H1 (cell line): ENCODE data around the gene WDR45B. TPM values are rescaled to one million over a fixed set of nuclear protein-coding genes. Genes with fewer than 3 reads are reported as not detected.

ENCODE experiments used
- CTCF ChIA-PET: fragments of 300-600 bp; sonication (Branson Sonifier 250); formaldehyde crosslinking; loops from one replicate; lab custom pipeline; 2021; ENCODE audit not compliant: partially characterized antibody; lab: Charles Lee
- POLR2A ChIA-PET: fragments of 300-600 bp; sonication (Branson Sonifier 250); formaldehyde crosslinking; loops from one replicate; lab custom pipeline; 2021; ENCODE audit warnings: inconsistent platforms; ENCODE audit not compliant: partially characterized antibody; lab: Charles Lee
- DNase-seq, 2 experiments: peaks; one replicate each; pipeline versions ENCODE4 v3.0.0 to v3.0.0-alpha.2; 2010 to 2022; ENCODE audit warnings: low spot score in 2 of 2, low read depth in 1 of 2, mixed read lengths in 1 of 2
- FAIRE-seq: peaks from 2 replicates; lab custom pipeline; 2011; peaks lifted over from hg19 to GRCh38; lab: Jason Lieb, UNC
- H2AFZ ChIP-seq: 2 replicates; pipeline ENCODE4 v1.8.1; 2012; ENCODE audit warnings: low read length, inconsistent platforms
- H2AK5ac ChIP-seq: 2 replicates; pipeline ENCODE4 v1.6.1; 2013; ENCODE audit warnings: low read depth, low read length
- H2BK120ac ChIP-seq: replicated peaks from 2 replicates; pipeline ENCODE3; 2013; ENCODE audit warnings: low read depth, low read length, inconsistent platforms
- H2BK12ac ChIP-seq: 2 replicates; pipeline ENCODE4 v1.6.1; 2013; ENCODE audit warnings: low read depth, low read length
- H2BK15ac ChIP-seq: 2 replicates; pipeline ENCODE4 v1.6.1; 2013; ENCODE audit warnings: low read length
- H2BK20ac ChIP-seq: 2 replicates; pipeline ENCODE4 v1.6.1; 2013; ENCODE audit warnings: low read length
- H2BK5ac ChIP-seq: 2 replicates; pipeline ENCODE4 v1.6.1; 2013; ENCODE audit warnings: low read depth, low read length
- H3K14ac ChIP-seq: 2 replicates; pipeline ENCODE4 v1.6.1; 2013; ENCODE audit warnings: inconsistent platforms; ENCODE audit not compliant: insufficient read length
- H3K18ac ChIP-seq: 2 replicates; pipeline ENCODE4 v1.6.1; 2013; ENCODE audit warnings: low read length; ENCODE audit errors: extremely low read depth
- H3K23ac ChIP-seq: 2 replicates; pipeline ENCODE4 v1.6.1; 2013; ENCODE audit warnings: inconsistent platforms; ENCODE audit not compliant: insufficient read length
- H3K23me2 ChIP-seq: 2 replicates; pipeline ENCODE4 v1.6.1; 2013; ENCODE audit warnings: low read depth, low read length
- H3K27ac ChIP-seq: 2 replicates; pipeline ENCODE4 v1.6.1; 2011; ENCODE audit warnings: low read depth, low read length, inconsistent platforms
- H3K27me3 ChIP-seq, 4 experiments: replicated peaks in 1 of 4; 1 replicate in 1 of 4; 2 replicates in 3 of 4; pipeline versions ENCODE4 v1.6.1 to v1.8.1; 2011 to 2013; ENCODE audit warnings: low read length in 3 of 4, mild to moderate bottlenecking in 3 of 4, inconsistent platforms in 2 of 4, mixed read lengths in 2 of 4, moderate library complexity in 1 of 4; ENCODE audit not compliant: control insufficient read depth in 3 of 4, insufficient read depth in 3 of 4; ENCODE audit errors: extremely low read depth in 1 of 4
- H3K36me3 ChIP-seq, 4 experiments: 2 replicates each; pipeline versions ENCODE4 v1.6.1 to v1.8.1; 2011 to 2013; ENCODE audit warnings: mild to moderate bottlenecking in 4 of 4, low read length in 3 of 4, moderate library complexity in 2 of 4, control low read depth in 1 of 4, inconsistent platforms in 1 of 4; ENCODE audit not compliant: insufficient read depth in 4 of 4, control insufficient read depth in 2 of 4
- H3K4ac ChIP-seq: replicated peaks from 2 replicates; pipeline ENCODE3; 2013; ENCODE audit warnings: low read length, low read depth, mixed read lengths, inconsistent platforms; ENCODE audit not compliant: insufficient read length
- H3K4me1 ChIP-seq, 4 experiments: replicated peaks in 1 of 4; 1 replicate in 1 of 4; 2 replicates in 3 of 4; pipeline versions ENCODE4 v1.6.1 to v1.8.1; 2011 to 2013; ENCODE audit warnings: low read length in 3 of 4, inconsistent platforms in 2 of 4, mixed read lengths in 1 of 4; ENCODE audit not compliant: insufficient read depth in 4 of 4, control insufficient read depth in 3 of 4
- H3K4me2 ChIP-seq, 2 experiments: 2 replicates each; pipeline versions ENCODE4 v1.6.1 to v1.8.1; 2011 to 2013; ENCODE audit warnings: low read depth in 2 of 2, low read length in 2 of 2, control low read depth in 1 of 2, inconsistent platforms in 1 of 2, mild to moderate bottlenecking in 1 of 2; ENCODE audit not compliant: insufficient read depth in 1 of 2
- H3K4me3 ChIP-seq, 4 experiments: fragments of 200-600, 300-600 bp in 1 of 4; sonication (generic), shearing (Covaris generic), sonication (Bioruptor Twin) in 1 of 4; 2 replicates each; pipeline versions ENCODE4 v1.5.1 to v1.8.1; 2011 to 2016; ENCODE audit warnings: low read length in 4 of 4, low read depth in 3 of 4, control low read depth in 2 of 4, inconsistent platforms in 2 of 4, mild to moderate bottlenecking in 2 of 4, mixed read lengths in 1 of 4, moderate library complexity in 1 of 4; ENCODE audit not compliant: insufficient read depth in 2 of 4; ENCODE audit errors: extremely low read depth in 1 of 4
- H3K56ac ChIP-seq: replicated peaks from 2 replicates; pipeline ENCODE3; 2013; ENCODE audit warnings: low read depth, mild to moderate bottlenecking, mixed read lengths, low read length, inconsistent platforms; ENCODE audit not compliant: insufficient read length
- H3K79me1 ChIP-seq: 2 replicates; pipeline ENCODE4 v1.6.1; 2013; ENCODE audit warnings: low read depth, low read length, control low read depth
- H3K79me2 ChIP-seq, 2 experiments: 2 replicates each; pipeline versions ENCODE4 v1.6.1 to v1.8.1; 2012 to 2013; ENCODE audit warnings: low read length in 2 of 2, mild to moderate bottlenecking in 2 of 2, inconsistent platforms in 1 of 2; ENCODE audit not compliant: insufficient read depth in 2 of 2, control insufficient read depth in 1 of 2
- H3K9ac ChIP-seq, 4 experiments: replicated peaks in 1 of 4; 1 replicate in 1 of 4; 2 replicates in 3 of 4; pipeline versions ENCODE4 v1.6.1 to v1.8.1; 2011 to 2013; ENCODE audit warnings: low read depth in 3 of 4, low read length in 3 of 4, control low read depth in 2 of 4, mild to moderate bottlenecking in 2 of 4, moderate library complexity in 2 of 4, inconsistent platforms in 1 of 4; ENCODE audit errors: extremely low read depth in 1 of 4
- H3K9me3 ChIP-seq, 2 experiments: 2 replicates each; pipeline versions ENCODE4 v1.6.1 to v1.8.1; 2012 to 2013; ENCODE audit warnings: mild to moderate bottlenecking in 2 of 2, moderate library complexity in 2 of 2, control low read depth in 1 of 2, inconsistent platforms in 1 of 2, low read depth in 1 of 2, low read length in 1 of 2, mixed read lengths in 1 of 2; ENCODE audit not compliant: insufficient read depth in 2 of 2
- H4K20me1 ChIP-seq, 2 experiments: replicated peaks in 1 of 2; 2 replicates each; pipeline versions ENCODE3 to v1.8.1; 2011 to 2013; ENCODE audit warnings: inconsistent platforms in 2 of 2, low read length in 2 of 2, mild to moderate bottlenecking in 1 of 2; ENCODE audit not compliant: insufficient read depth in 2 of 2, control insufficient read depth in 1 of 2
- H4K5ac ChIP-seq: 2 replicates; pipeline ENCODE4 v1.6.1; 2013; ENCODE audit warnings: low read length, low read depth, mixed read lengths, inconsistent platforms; ENCODE audit not compliant: insufficient read length
- H4K8ac ChIP-seq: 2 replicates; pipeline ENCODE4 v1.8.0; 2013; ENCODE audit warnings: mild to moderate bottlenecking, moderate library complexity, low read length, inconsistent platforms; ENCODE audit not compliant: insufficient read depth; ENCODE audit errors: extremely low read depth
- H4K91ac ChIP-seq: replicated peaks from 2 replicates; pipeline ENCODE3; 2013; ENCODE audit warnings: low read length, mixed read lengths, inconsistent platforms; ENCODE audit not compliant: insufficient read length
- BACH1 ChIP-seq: IDR thresholded peaks from 2 replicates; pipeline ENCODE4 v1.6.1; 2012; ENCODE audit warnings: low read length, improper control_type of control experiment
- CBX8 ChIP-seq: fragments of 300-800, 300-1000 bp; sonication (generic); IDR thresholded peaks from 2 replicates; pipeline ENCODE4 v1.7.1; 2016; ENCODE audit warnings: low read depth, low read length, borderline replicate concordance
- CEBPB ChIP-seq: IDR thresholded peaks from 2 replicates; pipeline ENCODE4 v1.6.1; 2012; ENCODE audit warnings: low read depth, low read length
- CTBP2 ChIP-seq: IDR thresholded peaks from 2 replicates; pipeline ENCODE4 v1.7.0; 2011; ENCODE audit warnings: borderline replicate concordance, mild to moderate bottlenecking, moderate library complexity, mixed read lengths, low read length; ENCODE audit not compliant: insufficient read depth, insufficient read length
- JUND ChIP-seq: IDR thresholded peaks from 2 replicates; pipeline ENCODE4 v1.6.1; 2011; ENCODE audit warnings: mild to moderate bottlenecking, improper control_type of control experiment, low read length
- MAFK ChIP-seq: IDR thresholded peaks from 2 replicates; pipeline ENCODE4 v1.6.1; 2012; ENCODE audit warnings: low read depth, mild to moderate bottlenecking, improper control_type of control experiment, low read length
- RAD21 ChIP-seq, 2 experiments: IDR thresholded peaks in 1 of 2; conservative IDR thresholded peaks in 1 of 2; 2 replicates each; pipeline ENCODE4 v1.6.1; 2011; ENCODE audit warnings: low read depth in 2 of 2, low read length in 2 of 2, improper control_type of control experiment in 1 of 2, inconsistent platforms in 1 of 2, mild to moderate bottlenecking in 1 of 2, moderate library complexity in 1 of 2
- SP1 ChIP-seq: IDR thresholded peaks from 2 replicates; pipeline ENCODE4 v1.6.1; 2011; ENCODE audit warnings: low read depth, low read length
- SP2 ChIP-seq: IDR thresholded peaks from 2 replicates; pipeline ENCODE4 v1.6.1; 2012; ENCODE audit warnings: mild to moderate bottlenecking, low read length, inconsistent platforms
- WGBS, 2 experiments: shearing (Covaris generic) in 1 of 2; methylation state at CpG; one replicate each; pipeline versions ENCODE4 v1.1.6 to v1.1.7; 2013 to 2015; ENCODE audit warnings: low lambda C conversion rate in 2 of 2, mixed read lengths in 2 of 2, inconsistent platforms in 1 of 2, low coverage in 1 of 2, missing lambda C conversion rate in 1 of 2; ENCODE audit not compliant: insufficient replicate concordance in 2 of 2, insufficient coverage in 1 of 2, insufficient read length in 1 of 2; ENCODE audit errors: extremely low coverage in 1 of 2, missing lambda C conversion rate in 1 of 2; 5-methylcytosine and 5-hydroxymethylcytosine counted together
- polyA plus RNA-seq, 7 experiments: library from polyadenylated mRNA; depleted of rRNA in 3 of 7; stranded (reverse) in 5 of 7; unstranded in 2 of 7; fragments of >200 nt in 5 of 7; fragments of 200-250 nt in 2 of 7; gene quantifications; 1 replicate in 5 of 7; 2 replicates in 1 of 7; 4 replicates in 1 of 7; pipeline versions ENCODE4 v1.2.1 to v1.2.3, GENCODE V29; 2011 to 2013; ENCODE audit warnings: missing spikeins in 2 of 7, mixed read lengths in 2 of 7
- total RNA-seq: library from RNA; stranded (reverse); fragmentation: NEBNext Ultra II Directional; extraction: Animal tissue kit (Norgen Biotek cat#: 25700); gene quantifications from 2 replicates; pipeline ENCODE4 v1.2.1, GENCODE V29; 2021
- TF ChIP-seq, protein P1 (sequence below): IDR thresholded peaks from 2 replicates; pipeline ENCODE4 v1.6.1; 2011; ENCODE audit warnings: low read length, improper control_type of control experiment
- TF ChIP-seq, protein P2 (sequence below): IDR thresholded peaks from 2 replicates; pipeline ENCODE4 v1.6.1; 2012; ENCODE audit warnings: inconsistent platforms

Gene WDR45B
- total and polyA plus RNA-seq, 2 of the 8 experiments (the other 6 are each of a cell fraction or from before 2014, with no cell fraction given): 82.0 to 100 TPM

DNA sequence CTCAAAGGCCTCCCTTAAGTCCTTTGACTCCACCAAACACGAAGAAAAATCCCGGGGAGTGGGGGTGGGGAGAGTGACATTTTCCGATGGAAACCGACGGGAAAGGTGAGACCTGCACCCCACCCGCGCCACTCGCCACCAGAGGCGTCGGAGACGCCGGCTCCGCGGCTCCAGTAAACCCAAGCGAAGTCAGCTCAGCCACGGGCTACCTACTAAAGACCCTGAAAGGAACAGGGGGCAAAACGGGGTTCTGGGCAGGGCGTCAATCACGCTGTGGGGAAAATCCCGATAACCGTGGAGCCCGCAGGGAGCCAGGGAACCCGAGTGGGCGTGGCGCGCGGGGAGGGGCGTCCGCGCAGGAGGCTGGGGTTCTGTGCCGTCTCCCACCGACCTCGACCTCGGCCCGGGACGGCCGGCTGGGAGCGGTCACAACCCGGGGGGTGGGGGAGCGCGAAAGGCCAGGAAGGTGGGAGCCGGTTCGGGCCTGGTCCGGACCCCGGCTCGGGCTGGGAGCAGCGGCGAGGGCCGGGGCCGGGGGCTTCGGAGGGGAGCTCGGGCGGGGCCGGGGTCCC, 565 bp downstream of the WDR45B start:
- 0 out of 2 replicates have a peak overlapping the region, but pooled peaks have one; percentile 78 for H2BK5ac ChIP-seq
- no peak overlapping the region for H2BK20ac ChIP-seq
- CTCF ChIA-PET: interaction anchor here (1.8 kb wide), 1 partner anchor 118 kb away, joined by 4 read pairs; no protein-coding TSS in a partner anchor
- POLR2A ChIA-PET: interaction anchor here (0.6 to 1.1 kb wide), 4 partner anchors 30 to 125 kb away, joined by 3 to 4 read pairs (median 3); no protein-coding TSS in a partner anchor
- DNase-seq (no peak), FAIRE-seq (no peak)
- H4K91ac ChIP-seq: no peak overlapping the region
- peaks cover 6% of the 10 kb centered on the region; the same call in 1 of the 2 replicates for H3K23me2 ChIP-seq
- H2BK15ac ChIP-seq: no peak overlapping the region
- no peak overlapping the region for H2BK120ac ChIP-seq
- no peaks in the 10 kb centered on the region; a peak in 1 of 7 replicates for H3K27me3 ChIP-seq
- H2AK5ac ChIP-seq: no peak overlapping the region
- peak overlapping the region; percentile 89; the same call in 1 of the 2 replicates for H3K27ac ChIP-seq
- 3% methylated on average over 31 of the region's 54 CpGs; no CpG with 5 or more reads in 1 of the 2 experiments for WGBS, 2 experiments
- no peak overlapping the region for H3K23ac ChIP-seq
- peaks cover 12 to 14% of the 10 kb centered on the region in 2 experiments for H4K20me1 ChIP-seq
- H3K14ac ChIP-seq: no peak overlapping the region
- H4K5ac ChIP-seq: no peak overlapping the region
- peaks cover 8 to 17% (median 12%) of the 10 kb centered on the region in 4 experiments; a peak in 7 of 8 replicates for H3K36me3 ChIP-seq
- peak overlapping the region; percentile 69 to 94 (median 80) for H3K4me3 ChIP-seq
- no peak overlapping the region for H2AFZ ChIP-seq
- H3K9me3 ChIP-seq: no peaks in the 10 kb centered on the region
- peaks cover 23 to 49% of the 10 kb centered on the region in 2 experiments for H3K79me2 ChIP-seq
- no peak overlapping the region for H2BK12ac ChIP-seq
- peak overlapping the region; percentile 95; the same call in 1 of the 2 replicates for H4K8ac ChIP-seq
- peaks cover 0 to 8% (median 3%) of the 10 kb centered on the region in 4 experiments; a peak in 5 of 7 replicates for H3K4me1 ChIP-seq
- peak overlapping the region; percentile 61 to 87 for H3K4me2 ChIP-seq
- H3K79me1 ChIP-seq: peaks cover 3% of the 10 kb centered on the region
- peak overlapping the region; percentile 78 for H3K4ac ChIP-seq
- peak overlapping the region; percentile 71 to 96 (median 88) for H3K9ac ChIP-seq
- no peak overlapping the region for H3K18ac ChIP-seq
- H3K56ac ChIP-seq: peak overlapping the region; percentile 77
- TF ChIP-seq JUND: no peak
- no peak for TF ChIP-seq CBX8
- no peak for TF ChIP-seq SP1
- TF ChIP-seq, protein P1, sequence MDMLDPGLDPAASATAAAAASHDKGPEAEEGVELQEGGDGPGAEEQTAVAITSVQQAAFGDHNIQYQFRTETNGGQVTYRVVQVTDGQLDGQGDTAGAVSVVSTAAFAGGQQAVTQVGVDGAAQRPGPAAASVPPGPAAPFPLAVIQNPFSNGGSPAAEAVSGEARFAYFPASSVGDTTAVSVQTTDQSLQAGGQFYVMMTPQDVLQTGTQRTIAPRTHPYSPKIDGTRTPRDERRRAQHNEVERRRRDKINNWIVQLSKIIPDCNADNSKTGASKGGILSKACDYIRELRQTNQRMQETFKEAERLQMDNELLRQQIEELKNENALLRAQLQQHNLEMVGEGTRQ: no peak
- TF ChIP-seq CEBPB: no peak
- TF ChIP-seq CTBP2: no peak
- TF ChIP-seq, protein P2, sequence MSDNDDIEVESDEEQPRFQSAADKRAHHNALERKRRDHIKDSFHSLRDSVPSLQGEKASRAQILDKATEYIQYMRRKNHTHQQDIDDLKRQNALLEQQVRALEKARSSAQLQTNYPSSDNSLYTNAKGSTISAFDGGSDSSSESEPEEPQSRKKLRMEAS: no peak
- no peak for TF ChIP-seq RAD21 (IDR thresholded peaks at IDR 0.05 in 1 of 2, conservative IDR thresholded peaks at IDR 0.05 in 1 of 2; ENCODE audit: low read depth in 2 of 2, low read length in 2 of 2)
- no peak for TF ChIP-seq MAFK
- TF ChIP-seq SP2: no peak
- peak; percentile 57 for TF ChIP-seq BACH1
